ENCODE measurements around the gene DTNB. TPM values are rescaled to one million over a fixed set of nuclear protein-coding genes. Genes with fewer than 3 reads are reported as not detected.

Gene DTNB
- total RNA-seq, 4 donors from 2014 or later: 3.9 to 8.7 (median 4.4) TPM

GRCh38 chr2:25386971-25387875 lies 286.2 kb downstream of the DTNB start:
- Histone ChIP-seq H3K27me3 (no peaks in the 10 kb centered on the region), H3K9me3 (no peaks in the 10 kb centered on the region), H3K36me3 (peaks cover 0 to 16% of the 10 kb centered on the region in 2 donors), H3K4me3 (no peak overlapping the region), H3K4me1 (no peaks in the 10 kb centered on the region), H3K27ac (no peak overlapping the region)
- WGBS, 2 donors (ENCODE audit: low coverage in 1 of 2): 83 to 89% methylated on average over 5 to 15 of the region's 19 CpGs
- no peak for TF ChIP-seq EP300 (IDR thresholded peaks at IDR 0.05)
- TF ChIP-seq CTCF (IDR thresholded peaks at IDR 0.05): no peak
- TF ChIP-seq POLR2A (IDR thresholded peaks at IDR 0.05): no peak
- no peak for TF ChIP-seq POLR2AphosphoS5 (IDR thresholded peaks at IDR 0.05)
- no peak for ATAC-seq

GRCh38 chr2:25385910-25386309 lies 287.5 kb downstream of the DTNB start:
- H3K9me3 ChIP-seq: no peaks in the 10 kb centered on the region
- ATAC-seq: no peak
- 80 to 93% methylated on average over 3 to 4 of the region's 8 CpGs for WGBS, 2 donors (ENCODE audit: low coverage in 1 of 2)
- no peaks in the 10 kb centered on the region for H3K4me1 ChIP-seq
- no peaks in the 10 kb centered on the region for H3K27me3 ChIP-seq
- TF ChIP-seq EP300 (IDR thresholded peaks at IDR 0.05): no peak
- TF ChIP-seq CTCF (IDR thresholded peaks at IDR 0.05): no peak
- TF ChIP-seq POLR2A (IDR thresholded peaks at IDR 0.05): no peak
- no peak for TF ChIP-seq POLR2AphosphoS5 (IDR thresholded peaks at IDR 0.05)
- no peak overlapping the region for H3K4me3 ChIP-seq
- H3K36me3 ChIP-seq: peaks cover 0 to 16% of the 10 kb centered on the region in 2 donors
- H3K27ac ChIP-seq: no peak overlapping the region

GRCh38 chr2:25383806-25384205 lies 289.6 kb downstream of the DTNB start:
- TF ChIP-seq CTCF (IDR thresholded peaks at IDR 0.05): no peak
- no peak for TF ChIP-seq POLR2A (IDR thresholded peaks at IDR 0.05)
- no peak for TF ChIP-seq EP300 (IDR thresholded peaks at IDR 0.05)
- TF ChIP-seq POLR2AphosphoS5 (IDR thresholded peaks at IDR 0.05): no peak
- no peaks in the 10 kb centered on the region for H3K9me3 ChIP-seq
- peaks cover 0 to 16% of the 10 kb centered on the region in 2 donors for H3K36me3 ChIP-seq
- H3K4me3 ChIP-seq: no peak overlapping the region
- no peaks in the 10 kb centered on the region for H3K4me1 ChIP-seq
- no peaks in the 10 kb centered on the region for H3K27me3 ChIP-seq
- H3K27ac ChIP-seq: no peak overlapping the region
- ATAC-seq: no peak
- 100% methylated on average over 2 of the region's 9 CpGs; no CpG with 5 or more reads in 1 of the 2 donors for WGBS, 2 donors (ENCODE audit: low coverage in 1 of 2)

- Histone ChIP-seq H3K4me3 (no peak overlapping the region), H3K27ac (no peak overlapping the region), H3K36me3 (no peaks in the 10 kb centered on the region), H3K4me1 (peaks cover 3 to 19% (median 13%) of the 10 kb centered on the region in 3 donors), H3K27me3 (no peaks in the 10 kb centered on the region), H3K9me3 (no peaks in the 10 kb centered on the region)
- TF ChIP-seq POLR2A (IDR thresholded peaks at IDR 0.05) (no peak), POLR2AphosphoS5 (IDR thresholded peaks at IDR 0.05) (no peak)
- no peak for ATAC-seq
- WGBS, 2 donors (ENCODE audit: low coverage in 1 of 2): 89 to 90% methylated on average over 6 of the region's 7 CpGs
Observed at GRCh38 chr2:25381502-25381901, 291.9 kb downstream of the DTNB start.

GRCh38 chr2:25380586-25381375 lies 292.6 kb downstream of the DTNB start:
- no peak overlapping the region for H3K27ac ChIP-seq
- no peaks in the 10 kb centered on the region for H3K36me3 ChIP-seq
- WGBS, 2 donors (ENCODE audit: low coverage in 1 of 2): 82 to 83% methylated on average over 11 to 12 of the region's 12 CpGs
- TF ChIP-seq POLR2A (IDR thresholded peaks at IDR 0.05): no peak
- TF ChIP-seq POLR2AphosphoS5 (IDR thresholded peaks at IDR 0.05): no peak
- TF ChIP-seq CTCF (IDR thresholded peaks at IDR 0.05): no peak
- TF ChIP-seq EP300 (IDR thresholded peaks at IDR 0.05): no peak
- no peaks in the 10 kb centered on the region for H3K27me3 ChIP-seq
- ATAC-seq: no peak
- no peak overlapping the region for H3K4me3 ChIP-seq
- H3K4me1 ChIP-seq: peaks cover 3 to 23% (median 17%) of the 10 kb centered on the region in 3 donors
- H3K9me3 ChIP-seq: no peaks in the 10 kb centered on the region

Measured in gastroesophageal sphincter (tissue), 4 donors.